Stimulated activated CD8-positive, alpha-beta memory T cell treated with anti-CD3 and anti-CD28 coated beads, Interleukin-4, amount 100 ng/mL, for 4 hours (primary cell): ENCODE measurements around the gene SIAH3.

Experiments used
- DNase-seq, 2 donors: peaks; one replicate each; pipeline ENCODE4 v3.0.0-alpha.2; 2020; ENCODE audit warnings: low read depth in 2 of 2, low spot score in 1 of 2

The SIAH3 gene

GRCh38 chr13:45863709-45864590 is 12.4 kb upstream of the SIAH3 start:
- DNase-seq, result no peak

- DNase-seq, result no peak
Observed at GRCh38 chr13:45861322-45861721, 9.8 kb upstream of the SIAH3 start.

DNA sequence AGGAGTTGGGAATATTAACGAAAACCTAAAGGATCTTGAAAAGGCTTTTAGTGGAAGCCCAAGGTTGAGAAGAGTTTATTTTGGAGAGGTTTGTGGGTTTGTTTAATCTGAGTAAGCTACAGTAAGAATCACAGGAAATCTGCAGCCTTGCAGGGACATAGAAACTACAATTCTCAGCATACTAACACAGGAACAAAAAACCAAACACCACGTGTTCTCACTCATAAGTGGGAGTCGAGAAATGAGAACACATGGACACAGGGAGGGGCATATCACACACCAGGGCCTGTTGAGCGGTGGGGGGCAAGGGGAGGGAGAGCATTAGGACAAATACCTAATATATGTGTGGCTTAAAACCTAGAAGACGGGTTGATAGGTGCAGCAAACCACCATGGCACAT is 8.7 kb upstream of the SIAH3 start:
- no peak for DNase-seq

DNA sequence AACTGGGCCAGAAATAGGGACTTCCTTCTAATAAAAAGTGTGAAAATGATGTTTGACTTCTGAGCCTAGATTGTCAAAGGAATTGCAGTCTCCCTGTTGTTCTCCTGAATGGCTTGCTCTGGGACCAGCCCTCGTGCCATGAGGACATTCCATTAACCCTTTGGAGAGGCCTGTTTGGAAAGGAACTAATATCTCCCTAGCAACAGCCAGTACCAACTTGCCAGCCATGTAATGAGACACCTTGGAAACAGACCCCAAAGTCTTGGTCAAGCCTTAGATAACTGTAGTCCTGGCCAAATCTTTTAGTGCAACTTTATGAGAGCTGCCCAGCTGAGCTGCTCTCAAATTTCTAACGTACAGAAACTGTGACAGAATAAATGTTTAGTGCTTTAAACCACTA is 8.2 kb upstream of the SIAH3 start:
- no peak for DNase-seq

DNA sequence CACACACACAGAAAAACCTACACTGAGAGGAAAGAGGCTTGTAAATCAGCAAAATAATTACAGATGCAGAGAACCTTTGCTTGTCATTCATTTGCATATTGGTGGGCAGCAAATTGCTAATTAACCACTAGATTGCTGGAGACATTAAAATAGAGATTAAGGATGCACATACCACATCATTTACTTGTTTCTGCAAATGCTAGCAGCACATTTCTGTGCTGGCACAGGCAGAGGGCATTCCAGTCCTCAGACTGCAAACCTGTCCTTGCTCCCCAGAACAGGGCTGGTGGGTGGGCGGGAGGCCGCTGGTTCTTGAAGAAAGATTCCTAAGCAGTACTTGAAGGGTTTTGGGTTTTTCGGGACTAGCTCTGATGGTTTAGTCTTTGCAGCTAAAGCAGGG is 941 bp upstream of the SIAH3 start:
- no peak for DNase-seq

GRCh38 chr13:45851956-45852355 is 403 bp upstream of the SIAH3 start:
- DNase-seq, result no peak

GRCh38 chr13:45850027-45850613 is 1.4 kb downstream of the SIAH3 start:
- no peak for DNase-seq

- DNase-seq, result no peak
Observed at GRCh38 chr13:45849408-45849807, 2.1 kb downstream of the SIAH3 start.

GRCh38 chr13:45847554-45848224 is 3.9 kb downstream of the SIAH3 start:
- no peak for DNase-seq

DNA sequence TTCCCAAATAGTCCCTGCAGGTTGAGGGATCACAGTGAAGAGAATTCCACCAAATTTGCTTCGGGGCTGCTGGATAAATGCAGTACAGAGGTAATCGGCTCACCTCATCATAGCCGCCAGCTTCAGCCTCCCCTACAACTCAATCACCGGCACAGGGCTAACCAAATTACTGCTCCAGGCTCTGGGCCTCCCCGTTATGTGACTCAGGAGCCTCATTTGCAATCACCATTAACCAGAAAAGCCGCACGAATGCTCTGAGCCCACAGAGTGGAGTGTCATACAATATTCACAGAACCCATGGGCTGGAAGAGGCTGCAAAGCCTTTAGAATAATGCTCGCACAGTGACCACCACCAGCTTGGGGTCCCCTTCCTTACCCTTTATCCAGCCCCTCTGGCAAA is 4.9 kb downstream of the SIAH3 start:
- no peak for DNase-seq

GRCh38 chr13:45838171-45838745 is 13.3 kb downstream of the SIAH3 start:
- no peak for DNase-seq

- DNase-seq, result no peak
Observed at GRCh38 chr13:45837111-45837510, 14.4 kb downstream of the SIAH3 start.

DNA sequence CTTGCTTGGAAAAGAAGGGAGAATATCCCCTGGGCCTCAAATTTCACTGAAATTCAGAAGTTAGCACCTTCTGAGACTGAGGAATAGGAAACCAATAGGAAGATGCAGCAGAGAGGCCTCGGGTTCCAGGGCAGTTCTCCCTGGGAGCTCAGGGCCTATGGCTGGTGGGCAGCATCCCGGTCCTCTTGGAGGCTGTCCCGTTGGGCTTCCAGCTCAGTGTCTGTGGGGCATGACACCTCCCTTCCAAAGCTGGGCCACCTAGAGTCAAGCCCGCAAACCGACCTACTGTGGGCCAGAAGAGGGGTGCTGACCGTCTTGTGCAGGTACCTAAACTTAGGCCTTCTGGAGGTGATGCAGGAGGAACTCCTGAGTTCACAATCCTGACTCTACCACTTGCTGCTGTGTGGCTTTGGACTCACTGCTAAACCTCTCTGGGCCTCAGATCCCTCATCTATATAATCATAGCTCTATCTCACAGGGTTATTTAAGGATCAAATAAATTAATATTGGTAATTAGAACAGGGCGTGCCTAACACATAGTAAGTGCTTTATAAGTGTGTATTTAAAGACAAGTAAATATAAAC is 17.1 kb downstream of the SIAH3 start:
- DNase-seq, result no peak

DNA sequence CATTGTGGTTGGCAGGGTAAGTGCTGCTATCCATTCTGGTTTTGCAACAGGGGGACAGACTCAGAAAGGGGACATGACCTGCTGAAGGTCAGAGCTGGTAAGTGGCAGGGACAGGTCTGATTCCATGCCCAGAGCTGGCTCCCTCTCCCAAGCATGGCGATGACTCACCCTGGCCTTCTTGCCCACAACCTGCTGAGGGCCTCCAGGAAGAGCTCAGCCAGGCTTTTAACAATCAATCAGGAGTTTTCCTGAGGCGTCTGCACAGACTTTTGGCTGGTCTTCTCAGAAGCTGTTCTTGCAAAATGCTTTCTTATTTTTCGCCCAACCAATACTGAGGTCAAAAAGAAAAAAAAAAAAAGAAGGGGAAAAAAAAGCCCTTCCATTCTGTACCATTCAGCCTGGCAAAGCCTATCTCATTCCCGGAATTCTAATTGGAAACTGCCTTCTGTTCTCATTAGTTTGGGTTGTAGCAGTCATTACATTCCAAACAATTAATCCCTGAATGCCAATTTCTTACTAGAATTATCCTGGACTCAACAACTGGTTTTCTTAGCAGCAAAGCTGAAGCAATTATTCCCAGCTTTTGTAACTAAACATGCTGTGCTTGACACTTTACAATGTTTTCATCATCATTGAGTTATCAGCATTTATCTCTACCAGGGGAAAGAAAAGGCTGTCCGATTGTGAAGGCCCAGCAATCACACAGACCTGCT is 17.7 kb downstream of the SIAH3 start:
- DNase-seq, result no peak

GRCh38 chr13:45833242-45833641 is 18.3 kb downstream of the SIAH3 start:
- DNase-seq, result no peak

- DNase-seq, result no peak
Observed at GRCh38 chr13:45831851-45832250, 19.7 kb downstream of the SIAH3 start.

- no peak for DNase-seq
Observed at GRCh38 chr13:45830121-45830520, 21.4 kb downstream of the SIAH3 start.

- no peak for DNase-seq
Observed at GRCh38 chr13:45828256-45828968, 23.1 kb downstream of the SIAH3 start.

DNA sequence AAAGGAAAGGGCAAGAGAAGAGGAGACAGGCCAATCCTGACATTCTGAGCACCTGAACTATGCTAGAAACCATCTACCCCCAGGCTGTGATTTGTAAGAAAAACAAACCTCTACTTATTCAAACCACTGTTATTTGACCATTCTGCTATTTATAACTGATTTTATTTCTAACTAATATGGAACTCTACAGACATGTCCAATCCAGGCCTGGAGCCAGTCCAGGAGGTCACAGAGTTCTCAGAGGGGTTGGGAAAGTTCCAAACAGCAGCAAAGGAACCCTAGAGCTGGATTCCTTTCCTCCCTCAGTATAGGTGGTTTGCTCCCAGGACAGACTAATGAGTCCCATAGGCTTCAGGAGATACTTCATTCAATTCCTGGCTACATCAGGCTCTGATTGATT is 24.2 kb downstream of the SIAH3 start:
- no peak for DNase-seq

- no peak for DNase-seq
Observed at GRCh38 chr13:45826731-45827130, 24.8 kb downstream of the SIAH3 start.

DNA sequence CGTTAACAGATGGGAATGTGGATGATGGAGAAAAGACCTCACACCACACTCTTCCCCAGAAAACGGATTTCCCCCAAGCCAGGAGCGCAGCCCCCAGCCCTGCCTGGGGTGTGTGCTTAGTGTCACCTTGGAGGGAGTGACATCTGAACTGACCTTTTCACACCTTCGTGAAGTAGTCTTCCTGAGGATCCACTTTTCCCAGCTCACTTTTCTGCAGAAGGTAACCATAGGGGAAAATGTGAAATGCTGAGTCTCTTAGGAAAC is 26.2 kb downstream of the SIAH3 start:
- DNase-seq, result no peak
